Stimulated activated naive CD4-positive, alpha-beta T cell treated with Interleukin-2 at 50 U/mL for 16 hours (primary cell): Measurements from ENCODE around the gene GNG7.
"Not testable (repeated sequence)": the region's sequence is repeated elsewhere in the genome, so short reads cannot be mapped to it uniquely, and the experiment has no call there.

ENCODE experiments used
- DNase-seq: peaks from one replicate; lab custom pipeline; 2025; lab: John Stamatoyannopoulos, UW

The GNG7 gene

GRCh38 chr19:2726904-2727639 lies 24.6 kb upstream of the GNG7 start:
- DNase-seq: no peak

GRCh38 chr19:2726160-2726855 lies 23.8 kb upstream of the GNG7 start:
- no peak for DNase-seq

GRCh38 chr19:2724148-2724557 lies 21.7 kb upstream of the GNG7 start:
- DNase-seq: no peak

GRCh38 chr19:2723747-2724146 lies 21.3 kb upstream of the GNG7 start:
- no peak for DNase-seq

- DNase-seq: no peak
Measured at GRCh38 chr19:2723345-2723715, 20.8 kb upstream of the GNG7 start.

- DNase-seq: no peak
Measured at GRCh38 chr19:2722541-2723344, 20.2 kb upstream of the GNG7 start.

GRCh38 chr19:2721570-2722540 lies 19.4 kb upstream of the GNG7 start:
- DNase-seq: no peak

- DNase-seq: no peak
Measured at GRCh38 chr19:2720777-2721569, 18.5 kb upstream of the GNG7 start, which contains the start of gene DIRAS1. DIRAS1 (minus strand) TSS chr19:2721372; CDS start chr19:2717806, 3,566 bp downstream.

GRCh38 chr19:2719920-2720776 lies 17.7 kb upstream of the GNG7 start:
- DNase-seq: no peak

- DNase-seq: no peak
Measured at GRCh38 chr19:2719232-2719735, 16.8 kb upstream of the GNG7 start.

- DNase-seq: no peak
Measured at GRCh38 chr19:2717638-2718541, 15.4 kb upstream of the GNG7 start.

- no peak for DNase-seq
Measured at GRCh38 chr19:2716722-2717637, 14.5 kb upstream of the GNG7 start.

- no peak for DNase-seq
Measured at GRCh38 chr19:2716275-2716650, 13.8 kb upstream of the GNG7 start.

GRCh38 chr19:2715470-2716274 lies 13.2 kb upstream of the GNG7 start:
- DNase-seq: no peak

- no peak for DNase-seq
Measured at GRCh38 chr19:2714531-2715269, 12.2 kb upstream of the GNG7 start.

GRCh38 chr19:2714102-2714501 lies 11.6 kb upstream of the GNG7 start:
- not testable (repeated sequence) for DNase-seq
